HG02884 (cell line): ENCODE data around the gene UTS2B.
A peak's percentile ranks its signal among the peaks of the same experiment; 100 is the strongest.

Experiments used
- ATAC-seq: cut with Tn5 transposase; IDR thresholded peaks from one replicate; pipeline ENCODE4 v1.9.1; 2021; ENCODE audit warnings: mild to moderate bottlenecking, moderate library complexity; ENCODE audit not compliant: unreplicated experiment

Gene UTS2B, protein sequence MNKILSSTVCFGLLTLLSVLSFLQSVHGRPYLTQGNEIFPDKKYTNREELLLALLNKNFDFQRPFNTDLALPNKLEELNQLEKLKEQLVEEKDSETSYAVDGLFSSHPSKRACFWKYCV

DNA sequence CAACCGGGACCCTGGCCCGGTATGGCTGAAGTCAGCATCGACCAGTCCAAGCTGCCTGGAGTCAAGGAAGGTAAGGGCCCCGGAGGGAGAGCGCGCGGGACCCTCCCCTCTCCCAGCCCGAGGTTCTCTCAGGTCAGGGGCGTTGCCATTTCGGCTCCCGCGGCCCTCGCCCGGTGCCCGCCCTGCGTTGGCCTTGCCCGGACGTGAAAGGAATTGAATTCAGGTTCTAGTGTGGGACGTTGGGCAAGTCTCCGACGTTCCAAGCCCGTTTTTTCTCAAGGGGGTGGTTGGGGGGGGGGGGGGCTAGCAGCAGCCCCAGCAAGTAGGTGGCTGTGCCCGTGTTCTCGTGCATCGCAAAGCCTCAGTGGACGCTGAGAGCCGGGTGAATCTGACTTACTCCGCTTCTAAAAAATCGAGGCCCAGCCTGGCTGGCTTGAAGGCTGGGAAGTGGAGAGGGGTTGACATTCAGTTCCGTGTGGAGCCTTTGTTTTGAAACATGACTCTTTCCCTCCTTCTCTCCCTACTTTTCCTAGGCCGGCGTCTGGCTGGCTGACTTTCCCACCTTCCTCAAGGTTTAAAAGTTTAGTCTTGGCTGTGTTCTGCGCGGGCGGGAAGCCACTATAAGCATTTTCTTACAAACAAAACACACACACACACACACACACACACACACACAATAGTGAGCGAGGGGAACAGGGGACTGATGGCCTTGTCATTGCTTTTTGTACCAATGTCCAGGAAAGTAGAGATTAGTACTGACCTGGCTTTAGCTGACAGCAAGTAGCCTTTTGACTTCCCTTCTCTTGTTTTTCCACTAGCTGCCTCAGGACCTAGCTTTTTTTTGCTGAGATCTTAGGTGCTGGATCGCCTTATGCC lies at the start of gene UTS2B:
Gene UTS2B, minus strand, starts transcription at position 873 of the 876 bp plus-strand sequence. CDS start 48,337 bp downstream, outside the sequence.
- peak; percentile 31 for ATAC-seq

DNA sequence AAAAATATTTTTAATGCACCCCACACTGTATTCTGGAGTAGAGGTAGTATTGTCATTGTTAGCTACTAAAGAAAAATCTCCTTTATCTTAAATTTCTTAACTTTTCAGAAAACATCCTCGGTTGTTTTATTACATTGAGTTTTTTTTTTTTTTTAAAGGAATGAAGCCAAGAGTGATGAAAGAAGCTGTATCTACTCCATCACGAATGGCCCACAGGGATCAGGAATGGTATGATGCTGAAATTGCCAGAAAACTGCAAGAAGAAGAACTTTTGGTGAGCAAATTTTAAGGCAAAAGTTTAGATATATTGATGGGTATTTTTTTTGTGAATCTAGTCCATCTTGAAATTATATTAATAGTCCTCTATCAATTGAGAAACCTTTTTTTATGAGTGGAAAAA lies 49.7 kb upstream of the UTS2B start:
- no peak for ATAC-seq

DNA sequence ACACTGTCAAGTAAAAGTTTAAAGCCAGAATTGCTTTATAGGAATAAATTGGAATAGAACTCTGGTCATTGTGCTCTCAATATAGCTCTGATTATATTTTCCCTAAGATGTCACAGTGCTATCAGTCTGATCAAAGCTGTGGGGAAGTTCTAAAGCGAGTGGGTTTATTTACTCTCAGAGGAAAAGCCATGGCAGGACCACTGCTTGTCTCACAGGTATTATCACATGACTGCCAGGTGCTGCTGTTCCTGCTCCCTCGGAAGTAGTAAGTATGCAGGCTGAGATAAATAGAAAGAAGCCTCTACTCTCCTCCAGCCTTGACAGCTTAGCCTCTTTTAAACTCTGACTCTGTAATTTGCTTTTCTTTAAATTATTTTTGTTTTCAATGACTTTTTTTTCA lies 49.1 kb upstream of the UTS2B start:
- ATAC-seq: no peak

DNA sequence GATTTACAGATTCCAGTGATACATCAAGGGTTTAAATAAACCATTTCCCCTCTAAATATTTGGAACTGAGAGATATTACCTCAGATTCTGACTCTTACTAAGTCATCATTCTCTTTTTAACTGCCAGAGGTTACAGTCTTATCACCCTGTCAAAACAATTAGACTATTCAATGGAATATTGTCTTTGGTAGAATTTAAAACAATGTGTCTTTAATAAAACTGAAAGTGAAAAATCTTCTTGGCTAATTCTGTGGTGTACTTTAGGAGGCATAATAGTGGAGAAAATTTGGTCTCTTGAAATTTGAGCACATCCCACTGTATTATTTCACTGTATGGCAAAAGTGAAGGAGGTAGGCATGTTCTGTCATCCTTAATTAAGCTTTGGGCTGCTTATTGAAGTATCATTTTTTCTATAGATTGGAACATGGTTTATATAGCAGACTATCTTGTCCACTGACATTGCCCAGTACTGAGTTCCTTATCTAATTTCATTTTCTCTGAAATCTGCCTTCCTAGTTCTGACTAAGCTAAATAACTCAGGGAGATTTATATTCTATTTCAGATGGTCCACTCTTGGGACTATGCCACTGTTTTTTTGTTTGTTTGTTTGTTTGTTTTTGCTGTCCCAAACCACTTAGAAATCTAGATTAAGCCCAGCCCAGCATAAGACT lies 48.0 kb upstream of the UTS2B start:
- ATAC-seq: no peak

DNA sequence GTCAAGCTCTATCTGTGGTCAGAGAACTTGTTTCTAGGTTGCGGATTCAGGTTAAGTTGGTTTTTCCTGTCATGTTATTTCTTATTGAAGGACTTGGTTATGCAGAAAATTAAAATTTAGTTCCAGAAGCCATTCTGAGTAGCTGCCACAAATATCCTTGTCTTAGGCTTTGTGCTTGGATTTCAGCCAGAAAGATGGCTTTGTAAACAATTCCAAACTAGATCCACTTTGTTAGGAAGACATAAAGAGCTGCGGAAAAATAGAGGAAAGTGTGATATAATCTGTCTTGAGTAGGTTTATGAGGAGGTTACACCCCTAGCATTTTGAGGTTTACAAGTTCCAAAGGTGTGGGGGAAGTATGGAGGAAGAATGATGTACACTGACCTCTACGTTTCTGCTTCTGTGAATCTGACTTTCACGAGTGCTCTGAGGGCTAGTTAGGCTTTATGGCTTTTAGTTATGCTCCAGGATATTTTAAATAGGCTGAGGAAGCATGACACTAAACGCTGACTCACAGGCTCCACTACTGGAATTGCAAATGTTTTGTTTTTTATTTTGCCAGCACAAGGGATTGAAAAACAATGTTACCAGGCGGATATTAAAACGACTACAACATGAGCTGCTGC lies 46.3 kb upstream of the UTS2B start:
- ATAC-seq: no peak

DNA sequence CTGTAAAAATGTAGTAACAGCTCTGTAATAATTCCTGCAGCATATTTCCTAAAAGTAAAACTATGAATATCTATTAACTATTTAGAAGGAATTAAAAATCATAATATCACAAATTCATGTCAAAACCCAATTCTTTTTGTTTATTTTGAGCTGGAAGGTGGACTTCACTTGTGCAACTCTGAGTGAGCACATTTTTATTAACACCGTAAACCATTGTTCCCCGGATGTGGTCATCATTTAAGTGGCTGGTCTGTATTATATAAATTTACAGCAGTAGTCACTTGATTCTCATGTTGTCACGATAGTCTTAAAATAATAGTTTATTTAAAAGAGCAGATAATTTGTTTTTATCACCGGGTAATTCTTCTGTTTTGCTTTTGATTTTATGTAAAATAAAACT lies 43.0 kb upstream of the UTS2B start:
- no peak for ATAC-seq

DNA sequence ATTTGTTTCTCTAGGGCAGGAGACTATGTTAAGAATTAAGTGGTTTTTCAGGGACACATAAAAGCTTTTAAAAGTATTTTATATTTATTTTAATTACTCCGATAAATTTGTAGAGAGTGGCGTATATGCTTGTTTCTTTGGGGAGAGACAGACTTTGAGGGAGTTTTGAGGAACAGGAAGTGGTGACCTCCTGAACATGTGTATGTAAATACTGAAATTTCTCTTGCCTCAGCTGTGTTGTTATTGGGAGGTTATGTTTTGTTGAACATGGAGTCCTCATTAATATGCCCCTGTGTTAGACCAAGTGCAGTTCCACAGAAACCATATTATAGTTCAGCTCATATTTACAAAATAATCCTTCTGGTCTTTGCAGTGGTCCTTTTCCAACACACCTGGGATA lies 41.8 kb upstream of the UTS2B start:
- ATAC-seq: no peak

DNA sequence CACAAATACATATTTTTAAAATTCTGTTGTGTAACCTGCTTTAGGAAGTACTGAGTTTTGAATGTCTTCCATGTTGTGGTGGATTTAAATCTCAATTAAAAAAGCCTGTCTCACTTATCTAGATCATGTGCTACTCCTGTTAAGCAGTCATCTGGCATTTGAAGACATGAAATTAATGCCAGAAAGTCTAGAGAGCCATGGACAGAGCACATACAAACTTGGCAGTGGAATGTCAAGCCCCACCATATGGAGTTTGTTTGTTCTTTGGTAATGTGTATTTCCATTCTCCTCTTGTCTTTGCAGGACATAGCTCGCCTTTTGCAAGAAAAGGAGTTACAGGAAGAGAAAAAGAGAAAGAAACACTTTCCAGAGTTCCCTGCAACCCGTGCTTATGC lies 39.3 kb upstream of the UTS2B start:
- no peak for ATAC-seq

DNA sequence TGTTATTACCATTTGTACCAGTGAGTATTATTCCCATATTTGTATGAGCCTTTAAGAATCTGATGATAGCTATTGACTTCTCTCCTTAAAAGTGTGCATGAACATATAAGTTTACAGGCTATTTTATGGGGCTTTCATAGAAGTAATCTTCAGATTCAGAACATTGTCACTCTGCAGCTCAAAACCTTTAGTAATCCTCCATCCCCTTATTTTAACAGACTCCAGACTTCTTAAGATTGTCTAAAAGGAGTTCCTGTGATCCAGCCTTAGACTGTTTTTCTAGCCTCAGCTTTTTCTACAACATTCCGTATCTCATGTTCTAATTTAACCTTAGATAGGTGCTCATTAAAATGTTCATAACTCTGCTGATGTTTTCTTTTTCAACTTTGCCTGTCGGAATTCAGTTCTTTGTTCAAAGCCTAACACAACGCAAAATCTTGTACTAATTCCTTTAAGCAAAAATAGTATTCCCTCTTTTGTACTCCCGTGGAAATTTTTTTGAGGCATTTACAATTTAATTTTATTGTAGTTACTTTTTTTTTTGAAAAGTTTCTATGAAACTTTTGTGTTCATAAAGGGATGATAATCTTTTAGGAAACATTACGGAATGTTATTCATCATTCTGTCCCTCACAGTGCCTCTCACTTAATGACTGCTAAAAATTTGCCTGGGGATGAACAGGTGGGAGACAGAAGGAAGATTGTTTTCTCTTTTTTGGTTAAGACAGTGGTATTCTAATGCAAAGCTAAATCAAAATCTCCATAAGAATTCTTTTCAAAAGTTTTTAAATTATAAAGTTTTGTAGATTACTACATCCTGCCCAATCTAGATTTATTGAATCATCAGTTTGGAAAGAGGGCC lies 38.7 kb upstream of the UTS2B start:
- no peak for ATAC-seq

DNA sequence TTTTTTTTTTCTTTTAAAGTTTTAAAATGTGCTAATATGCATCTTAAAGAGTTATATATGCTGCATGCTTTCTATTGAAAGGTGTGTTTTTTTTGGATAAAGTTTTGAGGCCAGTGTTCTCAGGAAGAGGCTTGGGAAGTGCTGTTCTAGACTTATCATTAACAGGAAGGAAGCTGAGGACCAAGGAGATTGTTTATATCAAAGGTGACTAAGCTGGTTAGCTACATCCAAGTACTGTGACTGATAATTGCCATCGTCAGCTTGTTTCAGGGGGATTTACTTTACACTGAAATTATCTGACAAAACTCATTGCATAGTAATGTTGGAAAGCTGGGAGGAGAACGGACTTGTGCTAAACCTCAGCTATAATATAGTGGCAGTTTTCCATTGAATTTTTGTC lies 36.3 kb upstream of the UTS2B start:
- ATAC-seq: no peak

DNA sequence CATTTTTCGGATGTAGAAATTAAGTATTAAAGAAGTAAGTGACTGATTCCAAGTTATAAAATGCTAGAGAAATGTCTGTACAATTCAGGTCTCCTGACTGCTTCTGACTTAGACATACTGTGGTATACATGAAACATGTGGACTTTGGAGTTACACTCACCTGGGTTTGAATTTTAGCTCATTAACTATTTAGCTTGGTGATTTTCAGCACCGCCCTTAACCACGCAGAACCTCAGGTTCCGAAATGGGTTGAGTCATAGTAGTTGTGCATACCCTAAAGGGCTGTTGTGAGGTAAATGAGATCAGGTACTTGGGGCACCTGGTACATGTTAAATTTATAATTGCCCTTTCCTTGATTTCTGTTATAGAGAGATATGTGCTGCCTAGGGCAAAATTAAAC lies 32.9 kb upstream of the UTS2B start:
- no peak for ATAC-seq

DNA sequence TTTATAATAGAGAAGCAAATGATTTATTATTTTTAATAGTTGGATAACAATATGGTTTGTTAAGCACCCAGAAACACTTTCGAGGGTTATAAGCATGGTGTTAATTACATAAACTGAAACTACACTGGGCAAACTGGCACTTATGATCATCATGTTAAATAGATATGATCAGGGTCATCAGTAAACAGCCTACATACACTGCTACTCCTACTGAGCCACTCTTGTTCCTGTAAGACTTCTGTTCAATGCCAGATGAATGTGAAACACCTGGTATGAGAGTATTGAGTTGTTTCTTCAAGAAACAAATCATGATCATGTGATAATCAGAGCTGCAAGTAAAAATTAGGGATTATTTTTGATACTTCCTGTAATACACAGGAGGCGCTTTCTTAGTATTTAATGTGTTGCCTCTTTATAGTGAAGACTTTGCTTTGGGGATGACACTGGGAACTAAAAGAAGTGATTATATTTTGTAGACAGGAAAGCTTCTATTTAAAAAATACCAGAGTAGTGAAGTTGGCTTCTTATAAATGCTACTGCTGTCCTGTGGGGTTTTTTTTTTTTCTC lies 32.3 kb upstream of the UTS2B start:
- no peak for ATAC-seq

DNA sequence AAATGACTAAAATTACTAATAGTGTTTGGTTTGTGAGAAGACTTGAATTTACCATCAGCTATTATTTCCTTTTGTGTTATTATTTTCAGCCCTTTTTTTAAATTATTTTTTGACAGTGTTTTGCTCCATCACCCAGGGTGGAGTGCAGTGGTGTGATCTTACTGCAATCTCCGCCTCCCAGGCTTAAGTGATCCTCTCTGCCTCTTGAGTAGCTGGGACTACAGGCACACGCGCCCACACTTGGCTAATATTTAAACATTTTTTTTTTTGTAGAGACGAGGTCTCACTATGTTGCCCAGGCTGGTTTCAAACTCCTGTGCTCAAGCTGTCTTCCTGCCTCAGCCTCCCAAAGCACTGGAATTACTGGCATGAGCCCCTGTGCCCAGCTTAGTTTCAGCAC lies 31.7 kb upstream of the UTS2B start:
- no peak for ATAC-seq

DNA sequence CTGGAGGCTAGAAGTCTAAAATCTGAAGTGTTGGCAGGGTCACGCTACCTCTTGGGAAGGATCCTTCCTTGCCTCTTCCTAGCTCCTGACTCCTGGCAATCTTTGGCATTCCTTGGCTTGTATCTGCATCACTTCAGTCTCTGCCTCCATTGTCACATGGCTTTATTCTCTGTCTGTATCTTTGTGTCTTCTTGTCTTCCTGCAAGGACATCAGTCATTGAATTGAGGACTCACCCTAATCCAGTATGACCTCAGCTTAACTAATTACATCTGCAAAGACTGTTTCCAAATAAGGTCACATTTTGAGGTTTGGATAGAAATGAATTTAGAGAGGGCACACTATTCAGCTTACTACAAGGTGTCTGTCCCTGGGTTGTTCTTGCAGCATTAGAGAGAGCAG lies 31.1 kb upstream of the UTS2B start:
- no peak for ATAC-seq

DNA sequence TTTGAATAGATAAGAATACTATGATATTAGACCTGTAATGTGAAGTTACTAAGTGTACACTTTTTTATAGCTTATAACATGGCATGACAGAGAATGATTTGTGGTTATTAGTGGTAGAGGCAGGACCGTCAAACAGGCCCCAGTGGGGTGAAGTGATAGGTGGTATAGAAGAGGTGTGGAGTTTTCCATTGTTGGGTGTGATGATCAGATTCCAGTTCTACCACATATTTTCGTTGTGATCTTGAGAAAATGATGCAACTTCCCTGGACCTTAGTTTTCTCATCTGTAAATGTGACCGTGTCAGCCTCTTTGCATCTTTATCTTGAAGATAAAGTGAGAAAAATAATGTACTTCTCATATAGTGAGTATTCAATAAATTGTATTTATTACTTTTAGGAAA lies 30.3 kb upstream of the UTS2B start:
- ATAC-seq: no peak

DNA sequence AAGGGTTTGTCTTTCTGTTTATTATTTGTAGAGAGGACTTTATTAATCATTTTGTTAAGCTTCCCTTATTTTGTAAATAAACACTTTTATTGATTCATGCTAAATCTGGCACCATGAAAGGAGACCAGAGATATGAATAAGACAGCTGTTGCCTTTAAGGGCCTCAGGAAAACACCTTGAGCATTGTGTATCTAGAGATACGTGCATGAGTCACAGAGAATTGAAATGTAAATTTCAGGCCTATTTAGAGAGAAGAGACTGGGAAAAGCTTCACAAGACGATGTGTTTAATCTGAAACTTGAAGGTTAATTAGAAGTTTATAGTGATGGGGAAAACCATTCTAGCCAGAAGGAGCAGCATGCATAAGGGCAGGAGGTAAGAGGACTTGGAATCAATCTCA lies 28.6 kb upstream of the UTS2B start:
- ATAC-seq: peak; percentile 38

DNA sequence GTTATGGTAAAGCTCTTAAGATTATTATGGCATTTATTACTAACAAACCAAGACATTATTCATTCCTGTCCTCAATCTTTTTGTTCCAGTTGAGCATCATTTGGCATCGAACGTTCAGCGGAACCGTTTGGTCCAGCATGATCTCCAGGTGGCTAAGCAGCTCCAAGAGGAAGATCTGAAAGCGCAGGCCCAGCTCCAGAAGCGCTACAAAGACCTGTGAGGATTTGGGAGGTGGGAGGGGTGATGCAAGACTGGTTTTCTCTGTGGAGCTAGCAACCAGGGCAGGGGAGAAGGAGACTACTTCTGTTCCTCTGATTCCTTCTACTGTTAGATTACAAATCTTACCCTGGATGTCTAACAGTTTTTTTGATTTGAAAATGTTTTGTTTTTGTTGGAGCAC lies 27.6 kb upstream of the UTS2B start:
- no peak for ATAC-seq

DNA sequence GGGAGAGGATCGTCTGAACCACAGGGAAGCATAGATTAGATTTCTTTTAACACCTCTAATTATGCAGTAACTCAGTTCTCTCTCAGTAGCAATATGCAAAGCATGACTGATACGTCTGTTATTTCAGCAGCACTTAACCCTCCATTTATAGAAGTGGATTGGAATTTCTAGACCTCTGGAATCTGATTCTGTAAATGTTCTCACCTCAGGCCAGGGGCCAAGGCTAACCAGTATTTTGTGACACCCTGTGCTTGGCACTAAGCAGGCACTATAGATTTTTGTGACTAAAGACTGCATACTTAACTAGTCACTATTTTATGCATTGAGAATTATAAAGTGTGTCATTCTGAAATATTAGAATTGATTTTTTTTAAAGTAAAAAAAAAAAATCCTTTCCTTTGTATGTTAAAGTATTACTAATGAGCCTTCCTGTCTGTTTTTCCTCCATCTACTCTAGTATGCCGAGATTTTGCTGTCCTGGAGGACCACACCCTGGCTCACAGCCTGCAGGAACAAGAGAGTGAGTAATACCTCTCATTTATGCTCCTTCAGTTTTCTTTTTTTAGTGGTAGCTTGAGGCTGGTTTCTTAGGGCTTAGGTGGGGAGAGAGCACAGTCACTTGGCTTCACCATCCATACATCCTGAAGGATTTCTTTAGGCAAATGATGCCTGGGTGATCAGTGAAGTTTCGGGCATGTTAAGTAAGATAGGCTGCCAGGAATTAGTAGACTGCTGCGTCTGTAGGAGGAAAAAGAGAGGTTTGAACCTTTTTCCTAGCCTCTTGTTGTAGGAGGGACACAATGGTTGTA lies 26.5 kb upstream of the UTS2B start:
- ATAC-seq: no peak

DNA sequence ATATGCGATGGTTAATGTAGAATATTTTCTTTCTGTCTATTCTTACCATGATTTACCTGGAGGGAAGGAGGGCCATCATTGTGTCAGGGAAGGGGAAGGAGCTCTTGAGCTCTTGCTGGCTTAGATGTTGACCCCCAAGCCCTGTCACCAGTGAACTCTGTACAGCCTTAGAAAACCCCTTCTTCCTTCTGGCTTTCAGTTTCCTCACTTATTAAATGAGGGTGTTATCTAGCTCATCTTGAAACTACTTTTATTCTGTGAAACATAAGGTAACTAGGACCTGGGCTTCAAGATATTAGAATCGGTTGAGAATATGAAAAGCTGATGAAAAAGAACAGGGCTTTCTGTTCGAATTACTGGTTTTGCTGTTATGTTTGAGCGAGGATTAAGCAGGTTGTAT lies 25.1 kb upstream of the UTS2B start:
- ATAC-seq: peak; percentile 85
